SK-N-SH (cell line): ENCODE measurements around the gene KRTAP4-9. TPM values are rescaled to one million over a fixed set of nuclear protein-coding genes. Genes with fewer than 3 reads are reported as not detected.
"Not testable (repeated sequence)": the region's sequence is repeated elsewhere in the genome, so short reads cannot be mapped to it uniquely, and the experiment has no call there.

Experiments used
- CTCF ChIA-PET: fragments of 300-600, 350-600 bp; formaldehyde crosslinking; extraction: SDS; loops from one replicate; lab custom pipeline; 2021; lab: Yijun Ruan, JAX
- POLR2A ChIA-PET: fragments of 350-600 bp; sonication (Branson Sonifier 250); formaldehyde crosslinking; extraction: SDS; loops from one replicate; lab custom pipeline; 2020; ENCODE audit warnings: antibody characterized with exemption, inconsistent platforms; lab: Yijun Ruan, JAX
- DNase-seq: peaks from one replicate; pipeline ENCODE4 v3.0.0; 2012
- H2AFZ ChIP-seq: fragments of 200-600 bp; sonication (generic); 2 replicates; pipeline ENCODE4 v1.8.1; 2016; ENCODE audit warnings: antibody characterized with exemption, mild to moderate bottlenecking, low read depth
- H3F3A ChIP-seq: fragments of 200-600 bp; sonication (generic); replicated peaks from 2 replicates; pipeline ENCODE3; 2016; ENCODE audit warnings: antibody characterized with exemption, mild to moderate bottlenecking; ENCODE audit not compliant: insufficient read depth
- H3K27ac ChIP-seq, 2 experiments: fragments of 200-500 bp in 1 of 2; fragments of 200-600 bp in 1 of 2; sonication (Bioruptor generic) in 1 of 2; sonication (generic), shearing (Covaris generic) in 1 of 2; 2 replicates each; pipeline versions ENCODE4 v1.5.1 to v1.6.1; 2014 to 2016; ENCODE audit warnings: low read depth in 2 of 2, inconsistent platforms in 1 of 2, low read length in 1 of 2, mild to moderate bottlenecking in 1 of 2, mixed read lengths in 1 of 2
- H3K27me3 ChIP-seq: fragments of 200-600 bp; sonication (generic), shearing (Covaris generic); 2 replicates; pipeline ENCODE4 v1.6.1; 2016; ENCODE audit warnings: mixed run types; ENCODE audit not compliant: insufficient read depth
- H3K36me3 ChIP-seq, 2 experiments: fragments of 200-500 bp in 1 of 2; fragments of 200-600 bp in 1 of 2; sonication (Bioruptor generic) in 1 of 2; sonication (generic) in 1 of 2; replicated peaks in 1 of 2; 2 replicates each; pipeline versions ENCODE3 to v1.5.1; 2014 to 2016; ENCODE audit warnings: low read length in 1 of 2, mild to moderate bottlenecking in 1 of 2; ENCODE audit not compliant: insufficient read depth in 2 of 2, control insufficient read depth in 1 of 2
- H3K4me1 ChIP-seq, 2 experiments: fragments of 200-500 bp in 1 of 2; fragments of 200-600 bp in 1 of 2; sonication (Bioruptor generic) in 1 of 2; sonication (generic), shearing (Covaris generic) in 1 of 2; 2 replicates each; pipeline versions ENCODE4 v1.5.1 to v1.6.1; 2014 to 2016; ENCODE audit warnings: low read depth in 1 of 2, low read length in 1 of 2, mixed run types in 1 of 2; ENCODE audit not compliant: insufficient read depth in 2 of 2, control insufficient read depth in 1 of 2
- H3K4me2 ChIP-seq: fragments of 200-600 bp; sonication (generic), shearing (Covaris generic); 2 replicates; pipeline ENCODE4 v1.6.1; 2017; ENCODE audit warnings: mixed run types
- H3K4me3 ChIP-seq, 2 experiments: fragments of 200-500 bp in 1 of 2; fragments of 200-600 bp in 1 of 2; sonication (Bioruptor generic) in 1 of 2; sonication (generic), shearing (Covaris generic) in 1 of 2; 2 replicates each; pipeline versions ENCODE4 v1.5.1 to v1.8.1; 2014 to 2016; ENCODE audit warnings: low read depth in 2 of 2, inconsistent platforms in 1 of 2, low read length in 1 of 2, mild to moderate bottlenecking in 1 of 2, mixed read lengths in 1 of 2, moderate library complexity in 1 of 2
- H3K79me2 ChIP-seq: fragments of 200-600 bp; sonication (generic); 2 replicates; pipeline ENCODE4 v1.8.1; 2017; ENCODE audit warnings: mild to moderate bottlenecking; ENCODE audit not compliant: insufficient read depth
- H3K9ac ChIP-seq: fragments of 200-600 bp; sonication (generic); 2 replicates; pipeline ENCODE4 v1.6.1; 2017; ENCODE audit warnings: mixed run types
- H3K9me2 ChIP-seq: fragments of 200-600 bp; sonication (generic); 2 replicates; pipeline ENCODE4 v1.6.1; 2017; ENCODE audit warnings: mixed run types
- H3K9me3 ChIP-seq: fragments of 200-600 bp; sonication (generic); 2 replicates; pipeline ENCODE4 v1.6.1; 2017; ENCODE audit warnings: mixed run types, mild to moderate bottlenecking, moderate library complexity
- H4K20me1 ChIP-seq: fragments of 200-600 bp; sonication (generic); 2 replicates; pipeline ENCODE4 v1.6.1; 2017; ENCODE audit warnings: mild to moderate bottlenecking, mixed run types; ENCODE audit not compliant: insufficient read depth
- CTCF ChIP-seq: fragments of 200-600 bp; sonication (generic); IDR thresholded peaks from 2 replicates; pipeline ENCODE4 v1.6.1; 2017; ENCODE audit warnings: antibody characterized with exemption, mild to moderate bottlenecking, moderate library complexity
- EP300 ChIP-seq, 2 experiments: IDR thresholded peaks; 2 replicates each; pipeline versions ENCODE4 v1.4.0 to v1.6.1; 2012; ENCODE audit warnings: borderline replicate concordance in 1 of 2, low read depth in 1 of 2, low read length in 1 of 2
- JUND ChIP-seq: IDR thresholded peaks from 2 replicates; pipeline ENCODE4 v1.4.0; 2012
- RAD21 ChIP-seq: IDR thresholded peaks from 2 replicates; pipeline ENCODE4 v1.6.1; 2012; ENCODE audit warnings: mild to moderate bottlenecking, low read length
- RCOR1 ChIP-seq: fragments of 150-350 bp; IDR thresholded peaks from 2 replicates; pipeline ENCODE4 v1.6.1; 2017; ENCODE audit warnings: antibody characterized with exemption, low read length
- REST ChIP-seq: IDR thresholded peaks from 2 replicates; pipeline ENCODE4 v1.6.1; 2012; ENCODE audit warnings: mild to moderate bottlenecking, low read depth, low read length, moderate library complexity
- USF2 ChIP-seq: fragments of 150-350 bp; IDR thresholded peaks from 2 replicates; pipeline ENCODE4 v1.6.1; 2017; ENCODE audit warnings: antibody characterized with exemption, low read length, low read depth, borderline replicate concordance
- WGBS: methylation state at CpG from one replicate; pipeline ENCODE4 v1.1.6; 2017; ENCODE audit warnings: low lambda C conversion rate; 5-methylcytosine and 5-hydroxymethylcytosine counted together
- polyA plus RNA-seq, 3 experiments: library from polyadenylated mRNA; depleted of rRNA; stranded (reverse); fragments of >200 nt; gene quantifications; 2 replicates each; pipeline ENCODE4 v1.2.3, GENCODE V29; 2012
- TF ChIP-seq, protein P1 (sequence below): IDR thresholded peaks from 2 replicates; pipeline ENCODE4 v1.4.0; 2012; ENCODE audit warnings: low read depth

Gene KRTAP4-9
- polyA plus RNA-seq, 1 of the 3 experiments (the other 2 are of a cell fraction): not detected

DNA sequence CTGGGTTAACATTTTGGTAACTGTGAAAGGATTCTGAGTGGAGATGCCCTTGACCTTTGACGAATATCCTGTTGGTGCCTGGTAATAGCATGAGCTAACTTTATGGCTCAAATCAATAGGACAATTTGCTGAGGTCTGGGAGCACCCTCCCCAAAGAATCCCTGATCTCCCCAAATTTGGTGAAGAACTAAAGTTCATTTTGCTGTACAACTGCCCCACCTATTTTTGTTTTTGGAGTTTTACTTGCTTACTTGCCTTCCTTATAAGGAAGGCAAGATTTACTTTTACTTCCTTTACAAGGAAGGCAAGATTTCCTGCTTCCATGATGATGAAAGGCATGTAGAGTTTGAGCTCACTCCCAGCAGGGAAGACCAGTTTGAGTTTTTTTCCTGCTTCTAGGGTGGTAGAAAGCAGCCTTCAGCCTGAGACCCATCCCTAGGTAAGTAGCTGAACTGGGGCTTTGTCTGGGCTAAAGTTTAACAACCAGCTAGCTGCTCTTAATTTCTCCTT is 2.8 kb downstream of the KRTAP4-9 start:
- Histone ChIP-seq H3K4me2 (no peak overlapping the region), H3K9ac (no peak overlapping the region), H3K4me1 (no peaks in the 10 kb centered on the region; a peak in 1 of 4 replicates), H3F3A (peaks cover 3% of the 10 kb centered on the region), H2AFZ (no peak overlapping the region), H3K36me3 (no peaks in the 10 kb centered on the region), H3K9me3 (peaks cover 9% of the 10 kb centered on the region; the same call in 1 of the 2 replicates), H3K79me2 (no peaks in the 10 kb centered on the region), H3K27me3 (no peaks in the 10 kb centered on the region), H4K20me1 (no peaks in the 10 kb centered on the region), H3K9me2 (no peaks in the 10 kb centered on the region), H3K4me3 (no peak overlapping the region), H3K27ac (no peak overlapping the region)
- TF ChIP-seq EP300 (IDR thresholded peaks at IDR 0.05; ENCODE audit: borderline replicate concordance in 1 of 2, low read depth in 1 of 2, low read length in 1 of 2) (no peak), CTCF (no peak), RAD21 (no peak), USF2 (no peak), JUND (no peak), RCOR1 (no peak), REST (no peak)
- TF ChIP-seq, protein P1, sequence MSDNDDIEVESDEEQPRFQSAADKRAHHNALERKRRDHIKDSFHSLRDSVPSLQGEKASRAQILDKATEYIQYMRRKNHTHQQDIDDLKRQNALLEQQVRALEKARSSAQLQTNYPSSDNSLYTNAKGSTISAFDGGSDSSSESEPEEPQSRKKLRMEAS: no peak
- DNase-seq: no peak
- ChIA-PET CTCF (no interaction called here), POLR2A (no interaction called here)
- WGBS: 6% methylated on average over 1 of the region's 1 CpG

- H4K20me1 ChIP-seq, H3K4me1 ChIP-seq, H3K9me3 ChIP-seq, H3K4me2 ChIP-seq, H3K27me3 ChIP-seq, H3K36me3 ChIP-seq, H3F3A ChIP-seq, H3K79me2 ChIP-seq, H3K27ac ChIP-seq, H3K9ac ChIP-seq, H3K9me2 ChIP-seq, POLR2A ChIA-PET, H3K4me3 ChIP-seq, H2AFZ ChIP-seq, DNase-seq, CTCF ChIA-PET: not testable (repeated sequence)
- 3% methylated on average over 1 of the region's 1 CpG for WGBS
These were observed 3.7 kb downstream of the KRTAP4-9 start for GRCh38 chr17:41108728-41109386.
